Thyroid gland (tissue), 4 donors: ENCODE results near the gene MPV17L.
"Not testable (repeated sequence)": the region's sequence is repeated elsewhere in the genome, so short reads cannot be mapped to it uniquely, and the experiment has no call there.

ENCODE experiments used
- CTCF ChIP-seq, 6 experiments: fragments of 200-600 bp in 3 of 6; fragments of 450-650 bp in 3 of 6; sonication (generic) in 3 of 6; IDR thresholded peaks; one replicate each; pipeline ENCODE4 v1.5.1; 2016 to 2019; ENCODE audit warnings: antibody characterized with exemption in 6 of 6, mild to moderate bottlenecking in 2 of 6, inconsistent platforms in 1 of 6, moderate library complexity in 1 of 6
- POLR2A ChIP-seq, 2 donors: fragments of 450-650 bp; IDR thresholded peaks; one replicate each; pipeline ENCODE4 v1.6.1; 2017; ENCODE audit warnings: antibody characterized with exemption in 2 of 2, mild to moderate bottlenecking in 2 of 2, moderate library complexity in 1 of 2

GRCh38 chr16:15354846-15355245, 40.7 kb upstream of the MPV17L start:
- not testable (repeated sequence) for TF ChIP-seq POLR2A, CTCF (IDR thresholded peaks at IDR 0.05)
